ENCODE measurements around the gene CCDC70.

- TF ChIP-seq CTCF (IDR thresholded peaks at IDR 0.05; ENCODE audit: insufficient read depth, low read depth, low read length) (no peak), EZH2 (IDR thresholded peaks at IDR 0.05; ENCODE audit: insufficient read depth, low read length) (no peak)
These were observed 20.9 kb upstream of the CCDC70 start for GRCh38 chr13:51840917-51841316.

Data from astrocyte (in vitro differentiated cells and primary cell).